DOHH2 (cell line): ENCODE measurements around the gene RPH3AL.
"Not testable (repeated sequence)": the region's sequence is repeated elsewhere in the genome, so short reads cannot be mapped to it uniquely, and the experiment has no call there.

Experiments used
- CTCF ChIP-seq: fragments of 200-600 bp; sonication (generic); IDR thresholded peaks from one replicate; pipeline ENCODE4 v1.5.1; 2014; ENCODE audit warnings: antibody characterized with exemption, mild to moderate bottlenecking, low read depth, low read length; ENCODE audit not compliant: poor library complexity, severe bottlenecking
- EZH2phosphoT487 ChIP-seq: fragments of 200-600 bp; sonication (generic); IDR thresholded peaks from 2 replicates; pipeline ENCODE4 v1.6.1; 2017; ENCODE audit warnings: borderline replicate concordance, mild to moderate bottlenecking, antibody characterized with exemption, low read length, moderate library complexity, mixed read lengths

GRCh38 chr17:366657-367615 lies 14.3 kb upstream of the RPH3AL start:
- not testable (repeated sequence) for TF ChIP-seq CTCF, EZH2phosphoT487
